ENCODE data around the gene SHISA9. TPM values are rescaled to one million over a fixed set of nuclear protein-coding genes. Genes with fewer than 3 reads are reported as not detected.

The SHISA9 gene
- total RNA-seq, 1 donor from 2014 or later: not detected

- Mint-ChIP-seq H3K4me3 (ENCODE audit: low read depth) (no peak overlapping the region), H3K27me3 (ENCODE audit: low read depth) (no peaks in the 10 kb centered on the region), H3K36me3 (ENCODE audit: low read depth) (no peaks in the 10 kb centered on the region), H3K4me1 (ENCODE audit: low read depth) (no peaks in the 10 kb centered on the region), H3K9me3 (no peaks in the 10 kb centered on the region), H3K27ac (no peak overlapping the region)
- no peak for DNase-seq (ENCODE audit: low spot score)
- intact Hi-C loops (cut with micrococcal nuclease): no loop called here
These were observed 116.6 kb downstream of the SHISA9 start for GRCh38 chr16:13018026-13018425.

- Mint-ChIP-seq H3K4me3 (ENCODE audit: low read depth) (no peak overlapping the region), H3K27ac (no peak overlapping the region), H3K9me3 (peaks cover 4% of the 10 kb centered on the region), H3K36me3 (ENCODE audit: low read depth) (no peaks in the 10 kb centered on the region), H3K4me1 (ENCODE audit: low read depth) (no peaks in the 10 kb centered on the region), H3K27me3 (ENCODE audit: low read depth) (no peaks in the 10 kb centered on the region)
- DNase-seq (ENCODE audit: low spot score): no peak
- intact Hi-C loops (cut with micrococcal nuclease): no loop called here
These were observed 120.6 kb downstream of the SHISA9 start for GRCh38 chr16:13021996-13022395.

GRCh38 chr16:13029786-13030185 lies 128.4 kb downstream of the SHISA9 start:
- Mint-ChIP-seq H3K4me3 (ENCODE audit: low read depth) (no peak overlapping the region), H3K27me3 (ENCODE audit: low read depth) (no peaks in the 10 kb centered on the region), H3K9me3 (peaks cover 13% of the 10 kb centered on the region), H3K4me1 (ENCODE audit: low read depth) (no peaks in the 10 kb centered on the region), H3K36me3 (ENCODE audit: low read depth) (no peaks in the 10 kb centered on the region), H3K27ac (no peak overlapping the region)
- no peak for DNase-seq (ENCODE audit: low spot score)
- intact Hi-C loops (cut with micrococcal nuclease): no loop called here

GRCh38 chr16:13030769-13031168 lies 129.4 kb downstream of the SHISA9 start:
- H3K9me3 Mint-ChIP-seq: peaks cover 13% of the 10 kb centered on the region
- H3K4me1 Mint-ChIP-seq (ENCODE audit: low read depth): no peaks in the 10 kb centered on the region
- no peaks in the 10 kb centered on the region for H3K36me3 Mint-ChIP-seq (ENCODE audit: low read depth)
- H3K27ac Mint-ChIP-seq: no peak overlapping the region
- intact Hi-C loops (cut with micrococcal nuclease): no loop called here
- H3K27me3 Mint-ChIP-seq (ENCODE audit: low read depth): no peaks in the 10 kb centered on the region
- no peak for DNase-seq (ENCODE audit: low spot score)
- no peak overlapping the region for H3K4me3 Mint-ChIP-seq (ENCODE audit: low read depth)

- Mint-ChIP-seq H3K27ac (no peak overlapping the region), H3K27me3 (ENCODE audit: low read depth) (no peaks in the 10 kb centered on the region), H3K4me1 (ENCODE audit: low read depth) (no peaks in the 10 kb centered on the region), H3K9me3 (peaks cover 24% of the 10 kb centered on the region), H3K4me3 (ENCODE audit: low read depth) (no peak overlapping the region), H3K36me3 (ENCODE audit: low read depth) (no peaks in the 10 kb centered on the region)
- no peak for DNase-seq (ENCODE audit: low spot score)
- intact Hi-C loops (cut with micrococcal nuclease): no loop called here
These were observed 131.5 kb downstream of the SHISA9 start for GRCh38 chr16:13032911-13033310.

- no peak for DNase-seq (ENCODE audit: low spot score)
- peaks cover 31% of the 10 kb centered on the region for H3K9me3 Mint-ChIP-seq
- no peaks in the 10 kb centered on the region for H3K27me3 Mint-ChIP-seq (ENCODE audit: low read depth)
- intact Hi-C loops (cut with micrococcal nuclease): no loop called here
- no peaks in the 10 kb centered on the region for H3K4me1 Mint-ChIP-seq (ENCODE audit: low read depth)
- H3K27ac Mint-ChIP-seq: no peak overlapping the region
- no peaks in the 10 kb centered on the region for H3K36me3 Mint-ChIP-seq (ENCODE audit: low read depth)
- H3K4me3 Mint-ChIP-seq (ENCODE audit: low read depth): no peak overlapping the region
These were observed 135.2 kb downstream of the SHISA9 start for GRCh38 chr16:13036600-13036999.

GRCh38 chr16:13038591-13038990 lies 137.2 kb downstream of the SHISA9 start:
- intact Hi-C loops (cut with micrococcal nuclease): no loop called here
- H3K27me3 Mint-ChIP-seq (ENCODE audit: low read depth): no peaks in the 10 kb centered on the region
- no peaks in the 10 kb centered on the region for H3K36me3 Mint-ChIP-seq (ENCODE audit: low read depth)
- no peak for DNase-seq (ENCODE audit: low spot score)
- H3K4me1 Mint-ChIP-seq (ENCODE audit: low read depth): no peaks in the 10 kb centered on the region
- peaks cover 32% of the 10 kb centered on the region for H3K9me3 Mint-ChIP-seq
- H3K4me3 Mint-ChIP-seq (ENCODE audit: low read depth): no peak overlapping the region
- no peak overlapping the region for H3K27ac Mint-ChIP-seq

GRCh38 chr16:13039526-13039925 lies 138.1 kb downstream of the SHISA9 start:
- Mint-ChIP-seq H3K9me3 (peaks cover 39% of the 10 kb centered on the region), H3K4me3 (ENCODE audit: low read depth) (no peak overlapping the region), H3K36me3 (ENCODE audit: low read depth) (no peaks in the 10 kb centered on the region), H3K4me1 (ENCODE audit: low read depth) (no peaks in the 10 kb centered on the region), H3K27me3 (ENCODE audit: low read depth) (no peaks in the 10 kb centered on the region), H3K27ac (no peak overlapping the region)
- intact Hi-C loops (cut with micrococcal nuclease): no loop called here
- no peak for DNase-seq (ENCODE audit: low spot score)

- Mint-ChIP-seq H3K27me3 (ENCODE audit: low read depth) (no peaks in the 10 kb centered on the region), H3K27ac (no peak overlapping the region), H3K4me1 (ENCODE audit: low read depth) (no peaks in the 10 kb centered on the region), H3K9me3 (peaks cover 36% of the 10 kb centered on the region), H3K4me3 (ENCODE audit: low read depth) (no peak overlapping the region), H3K36me3 (ENCODE audit: low read depth) (no peaks in the 10 kb centered on the region)
- no peak for DNase-seq (ENCODE audit: low spot score)
- intact Hi-C loops (cut with micrococcal nuclease): no loop called here
These were observed 139.8 kb downstream of the SHISA9 start for GRCh38 chr16:13041180-13041579.

- no peaks in the 10 kb centered on the region for H3K27me3 Mint-ChIP-seq (ENCODE audit: low read depth)
- intact Hi-C loops (cut with micrococcal nuclease): no loop called here
- H3K36me3 Mint-ChIP-seq (ENCODE audit: low read depth): no peaks in the 10 kb centered on the region
- peaks cover 33% of the 10 kb centered on the region for H3K9me3 Mint-ChIP-seq
- no peak for DNase-seq (ENCODE audit: low spot score)
- no peaks in the 10 kb centered on the region for H3K4me1 Mint-ChIP-seq (ENCODE audit: low read depth)
- no peak overlapping the region for H3K4me3 Mint-ChIP-seq (ENCODE audit: low read depth)
- H3K27ac Mint-ChIP-seq: no peak overlapping the region
These were observed 140.4 kb downstream of the SHISA9 start for GRCh38 chr16:13041646-13042290.

- intact Hi-C loops (cut with micrococcal nuclease): no loop called here
- H3K27ac Mint-ChIP-seq: no peak overlapping the region
These were observed 140.9 kb downstream of the SHISA9 start for GRCh38 chr16:13042291-13042685.

GRCh38 chr16:13046061-13046821 lies 144.8 kb downstream of the SHISA9 start:
- Mint-ChIP-seq H3K4me1 (ENCODE audit: low read depth) (no peaks in the 10 kb centered on the region), H3K36me3 (ENCODE audit: low read depth) (no peaks in the 10 kb centered on the region), H3K9me3 (peaks cover 17% of the 10 kb centered on the region), H3K27me3 (ENCODE audit: low read depth) (no peaks in the 10 kb centered on the region), H3K4me3 (ENCODE audit: low read depth) (no peak overlapping the region), H3K27ac (no peak overlapping the region)
- intact Hi-C loops (cut with micrococcal nuclease): no loop called here
- DNase-seq (ENCODE audit: low spot score): no peak

More at GRCh38 chr16:13042291-13042685, 140.9 kb downstream of the SHISA9 start:
- Mint-ChIP-seq H3K4me1 (ENCODE audit: low read depth) (no peaks in the 10 kb centered on the region), H3K36me3 (ENCODE audit: low read depth) (no peaks in the 10 kb centered on the region), H3K27me3 (ENCODE audit: low read depth) (no peaks in the 10 kb centered on the region), H3K9me3 (peaks cover 28% of the 10 kb centered on the region), H3K4me3 (ENCODE audit: low read depth) (no peak overlapping the region)
- no peak for DNase-seq (ENCODE audit: low spot score)

GRCh38 chr16:13047276-13047675 lies 145.9 kb downstream of the SHISA9 start:
- no peaks in the 10 kb centered on the region for H3K36me3 Mint-ChIP-seq (ENCODE audit: low read depth)
- H3K4me1 Mint-ChIP-seq (ENCODE audit: low read depth): no peaks in the 10 kb centered on the region
- no peak overlapping the region for H3K27ac Mint-ChIP-seq

More at GRCh38 chr16:13047276-13047675, 145.9 kb downstream of the SHISA9 start:
- Mint-ChIP-seq H3K27me3 (ENCODE audit: low read depth) (no peaks in the 10 kb centered on the region), H3K4me3 (ENCODE audit: low read depth) (no peak overlapping the region), H3K9me3 (peaks cover 17% of the 10 kb centered on the region)
- intact Hi-C loops (cut with micrococcal nuclease): no loop called here
- no peak for DNase-seq (ENCODE audit: low spot score)
